IMR-90 (cell line): Measurements from ENCODE around the gene CCM2. TPM values are rescaled to one million over a fixed set of nuclear protein-coding genes. Genes with fewer than 3 reads are reported as not detected.

Source experiments
- ATAC-seq: fragments of 200-7000 bp; cut with Tn5 transposase; 2 replicates; pipeline ENCODE4 v1.9.1; 2020; ENCODE audit warnings: low read depth, mild to moderate bottlenecking, moderate library complexity
- BruUV-seq: library from RNA; stranded (reverse); fragments of 400-500 nt; replicated peaks from 2 replicates; lab custom pipeline; 2021; lab: Mats Ljungman, UMichigan
- CTCF ChIA-PET: fragments of 300-600 bp; formaldehyde crosslinking; extraction: SDS; loops from one replicate; lab custom pipeline; 2021; ENCODE audit warnings: antibody characterized with exemption; lab: Yijun Ruan, JAX
- POLR2A ChIA-PET: fragments of 300-600 bp; sonication (Branson Sonifier 250); formaldehyde crosslinking; loops from one replicate; lab custom pipeline; 2022; ENCODE audit warnings: antibody characterized with exemption; ENCODE audit not compliant: unreplicated experiment; lab: Charles Lee
- DNase-seq: peaks from one replicate; pipeline ENCODE4 v3.0.0; 2013
- H2AFZ ChIP-seq: replicated peaks from 2 replicates; pipeline ENCODE3; 2013; ENCODE audit warnings: low read length, mild to moderate bottlenecking; ENCODE audit not compliant: poor library complexity
- H2AK5ac ChIP-seq: 2 replicates; pipeline ENCODE4 v1.6.1; 2013; ENCODE audit warnings: low read depth, low read length, inconsistent platforms
- H2AK9ac ChIP-seq: replicated peaks from 2 replicates; pipeline ENCODE3; 2013; ENCODE audit warnings: mild to moderate bottlenecking, low read depth, low read length, moderate library complexity; ENCODE audit not compliant: poor library complexity
- H2BK120ac ChIP-seq: 2 replicates; pipeline ENCODE4 v1.6.1; 2013; ENCODE audit warnings: low read depth, low read length, inconsistent platforms
- H2BK15ac ChIP-seq: 3 replicates; pipeline ENCODE4 v1.6.1; 2013; ENCODE audit warnings: low read depth, low read length, inconsistent platforms
- H2BK20ac ChIP-seq: 2 replicates; pipeline ENCODE4 v1.6.1; 2013; ENCODE audit warnings: low read depth, mild to moderate bottlenecking, inconsistent platforms, low read length, moderate library complexity
- H2BK5ac ChIP-seq: 2 replicates; pipeline ENCODE4 v1.6.1; 2013; ENCODE audit warnings: mild to moderate bottlenecking, low read depth, low read length, inconsistent platforms; ENCODE audit not compliant: poor library complexity, severe bottlenecking
- H3K14ac ChIP-seq: replicated peaks from 2 replicates; pipeline ENCODE4 v1.6.1; 2013; ENCODE audit warnings: low read depth, low read length, inconsistent platforms
- H3K18ac ChIP-seq: 2 replicates; pipeline ENCODE4 v1.6.1; 2013; ENCODE audit warnings: low read depth, low read length, control low read depth
- H3K23ac ChIP-seq: 2 replicates; pipeline ENCODE4 v1.6.1; 2013; ENCODE audit warnings: low read depth, low read length, inconsistent platforms
- H3K27ac ChIP-seq: 2 replicates; pipeline ENCODE4 v1.5.1; 2013; ENCODE audit warnings: mild to moderate bottlenecking, control low read depth, low read length; ENCODE audit not compliant: insufficient read depth
- H3K27me3 ChIP-seq: 2 replicates; pipeline ENCODE4 v1.6.1; 2013; ENCODE audit warnings: low read length; ENCODE audit not compliant: control insufficient read depth, insufficient read depth
- H3K36me3 ChIP-seq: 2 replicates; pipeline ENCODE4 v1.6.1; 2013; ENCODE audit warnings: low read length, mixed read lengths; ENCODE audit not compliant: control insufficient read depth, insufficient read depth
- H3K4ac ChIP-seq: 2 replicates; pipeline ENCODE4 v1.6.1; 2013; ENCODE audit warnings: low read depth, low read length, inconsistent platforms
- H3K4me1 ChIP-seq: 2 replicates; pipeline ENCODE4 v1.6.1; 2013; ENCODE audit warnings: low read length, mixed read lengths; ENCODE audit not compliant: control insufficient read depth, insufficient read depth
- H3K4me2 ChIP-seq: 2 replicates; pipeline ENCODE4 v1.6.1; 2013; ENCODE audit warnings: low read depth, mild to moderate bottlenecking, control low read depth, low read length, moderate library complexity
- H3K4me3 ChIP-seq: 2 replicates; pipeline ENCODE4 v1.5.1; 2013; ENCODE audit warnings: low read depth, mild to moderate bottlenecking, control low read depth, low read length, moderate library complexity; ENCODE audit not compliant: insufficient read depth
- H3K56ac ChIP-seq: 2 replicates; pipeline ENCODE4 v1.6.1; 2013; ENCODE audit warnings: low read length, inconsistent platforms; ENCODE audit not compliant: insufficient read depth; ENCODE audit errors: extremely low read depth
- H3K79me1 ChIP-seq, 2 experiments: 2 replicates each; pipeline ENCODE4 v1.6.1; 2013; ENCODE audit warnings: low read length in 2 of 2, inconsistent platforms in 1 of 2, low read depth in 1 of 2
- H3K9ac ChIP-seq: 2 replicates; pipeline ENCODE4 v1.6.1; 2013; ENCODE audit warnings: low read depth, low read length, control low read depth
- H3K9me1 ChIP-seq: 2 replicates; pipeline ENCODE4 v1.6.1; 2013; ENCODE audit warnings: low read length, inconsistent platforms; ENCODE audit not compliant: insufficient read depth
- H3K9me3 ChIP-seq: 2 replicates; pipeline ENCODE4 v1.6.1; 2013; ENCODE audit warnings: low read length; ENCODE audit not compliant: control insufficient read depth, insufficient read depth
- H4K20me1 ChIP-seq: 2 replicates; pipeline ENCODE4 v1.6.1; 2013; ENCODE audit warnings: low read length, inconsistent platforms; ENCODE audit not compliant: insufficient read depth
- H4K5ac ChIP-seq: 2 replicates; pipeline ENCODE4 v1.6.1; 2013; ENCODE audit warnings: mild to moderate bottlenecking, low read depth, low read length, control low read depth
- H4K8ac ChIP-seq, 2 experiments: 2 replicates each; pipeline ENCODE4 v1.6.1; 2013; ENCODE audit warnings: low read depth in 2 of 2, low read length in 2 of 2, control low read depth in 1 of 2, inconsistent platforms in 1 of 2
- H4K91ac ChIP-seq: 2 replicates; pipeline ENCODE4 v1.6.1; 2013; ENCODE audit warnings: low read depth, low read length, inconsistent platforms; ENCODE audit not compliant: insufficient read depth
- MXI1 ChIP-seq: IDR thresholded peaks from 2 replicates; pipeline ENCODE4 v1.6.1; 2012; ENCODE audit warnings: low read depth, mild to moderate bottlenecking, low read length, moderate library complexity, borderline replicate concordance
- RAD21 ChIP-seq: IDR thresholded peaks from 2 replicates; pipeline ENCODE4 v1.6.1; 2012; ENCODE audit warnings: low read length, improper control_type of control experiment
- WGBS, 2 experiments: methylation state at CpG; one replicate each; pipeline versions ENCODE4 v1.1.5 to v1.1.7; 2013; ENCODE audit warnings: missing lambda C conversion rate in 2 of 2; ENCODE audit not compliant: insufficient read length in 1 of 2; ENCODE audit errors: extremely low coverage in 2 of 2; 5-methylcytosine and 5-hydroxymethylcytosine counted together
- dilution Hi-C: fragments of 300-500 bp; cut with HindIII; formaldehyde crosslinking; loops from one replicate; pipeline ENCODE4 v1.14.3; 2018; ENCODE audit warnings: low sequenced_read_pairs; ENCODE audit not compliant: unreplicated experiment
- in situ Hi-C: fragments of 300-500 bp; cut with MboI; formaldehyde crosslinking; loops from 3 replicates; pipeline ENCODE4 v1.14.3; 2019; ENCODE audit warnings: low sequenced_read_pairs, inconsistent platforms, mixed read lengths
- intact Hi-C: fragments of 100-400 bp; cut with micrococcal nuclease; formaldehyde crosslinking; loops from 2 replicates; pipeline ENCODE4 v1.10.0; 2022
- polyA plus RNA-seq, 3 experiments: library from polyadenylated mRNA; depleted of rRNA; stranded (reverse); fragments of >200 nt; gene quantifications; 2 replicates each; pipeline ENCODE4 v1.2.3, GENCODE V29; 2012; ENCODE audit warnings: low replicate concordance in 1 of 3
- total RNA-seq: library from RNA; depleted of rRNA; stranded (reverse); fragments of >200 nt; gene quantifications from 2 replicates; pipeline ENCODE4 v1.2.3, GENCODE V29; 2012

The CCM2 gene
- total and polyA plus RNA-seq, 2 of the 4 experiments (the other 2 are of a cell fraction) = 65.2 to 78.5 TPM

GRCh38 chr7:44961844-44962482 is 38.0 kb upstream of the CCM2 start:
- no peaks in the 10 kb centered on the region for H3K9me1 ChIP-seq
- H2BK20ac ChIP-seq = no peak overlapping the region
- ATAC-seq = no peak
- H4K8ac ChIP-seq = no peak overlapping the region
- in situ Hi-C loops (loop anchor here (10.0 kb wide), 1 partner anchor 173 kb away; no protein-coding TSS in a partner anchor), intact Hi-C loops (no loop called here), dilution Hi-C loops (no loop called here)
- H3K27me3 ChIP-seq = peaks cover 28% of the 10 kb centered on the region
- no peak overlapping the region for H4K91ac ChIP-seq
- no peak overlapping the region for H3K4me3 ChIP-seq
- CTCF ChIA-PET = no interaction called here
- no peak for DNase-seq
- no peak overlapping the region for H2BK5ac ChIP-seq
- H3K4ac ChIP-seq = no peak overlapping the region
- H3K9me3 ChIP-seq = no peaks in the 10 kb centered on the region
- POLR2A ChIA-PET = no interaction called here
- H3K27ac ChIP-seq = no peak overlapping the region
- no peaks in the 10 kb centered on the region for H3K36me3 ChIP-seq
- H3K18ac ChIP-seq = no peak overlapping the region
- no peak overlapping the region for H2BK15ac ChIP-seq
- no peak overlapping the region for H2AK5ac ChIP-seq
- no peaks in the 10 kb centered on the region for H3K79me1 ChIP-seq
- H2AK9ac ChIP-seq = peak overlapping the region; percentile 5
- H2BK120ac ChIP-seq = no peak overlapping the region
- peaks cover 5% of the 10 kb centered on the region; the same call in 1 of the 2 replicates for H3K4me1 ChIP-seq
- no peak for TF ChIP-seq MXI1
- no peak for TF ChIP-seq RAD21
- peak overlapping the region; percentile 90 for H2AFZ ChIP-seq
- no peak overlapping the region for H3K23ac ChIP-seq
- no peak overlapping the region for H4K5ac ChIP-seq
- no peak overlapping the region for H3K9ac ChIP-seq
- no peak overlapping the region for H3K14ac ChIP-seq
- 97% methylated on average over 7 of the region's 16 CpGs; no CpG with 5 or more reads in 1 of the 2 experiments for WGBS, 2 experiments
- BruUV-seq = no TSS peak
- peak overlapping the region; percentile 86; the same call in 1 of the 2 replicates for H3K4me2 ChIP-seq
- no peaks in the 10 kb centered on the region for H4K20me1 ChIP-seq
- no peak overlapping the region for H3K56ac ChIP-seq
